Neural cell (in vitro differentiated cells): Measurements from ENCODE around the gene CLDND1. TPM values are rescaled to one million over a fixed set of nuclear protein-coding genes. Genes with fewer than 3 reads are reported as not detected.

Experiments used
- H2AFZ ChIP-seq: fragments of 200-600, 300-800 bp; sonication (generic), shearing (Covaris generic); 2 replicates; pipeline ENCODE4 v1.6.0; 2014; ENCODE audit warnings: low read depth, mild to moderate bottlenecking, antibody characterized with exemption, low read length, moderate library complexity
- H3F3A ChIP-seq: fragments of 200-600 bp; shearing (Covaris generic); 2 replicates; pipeline ENCODE4 v1.6.1; 2016; ENCODE audit warnings: mild to moderate bottlenecking, moderate library complexity, mixed read lengths, antibody characterized with exemption, low read length; ENCODE audit not compliant: insufficient read depth, poor library complexity, severe bottlenecking
- H3K27ac ChIP-seq: fragments of 200-600, 300-800 bp; sonication (generic), shearing (Covaris generic); 2 replicates; pipeline ENCODE4 v1.5.1; 2014; ENCODE audit warnings: mild to moderate bottlenecking, low read length, moderate library complexity
- H3K27me3 ChIP-seq: fragments of 300-800, 200-600 bp; sonication (generic), shearing (Covaris generic); 2 replicates; pipeline ENCODE4 v1.6.0; 2014; ENCODE audit warnings: mild to moderate bottlenecking, low read depth, low read length, moderate library complexity; ENCODE audit not compliant: insufficient read depth
- H3K36me3 ChIP-seq: fragments of 300-800, 200-600 bp; sonication (generic), shearing (Covaris generic); 2 replicates; pipeline ENCODE4 v1.5.1; 2014; ENCODE audit warnings: mild to moderate bottlenecking, antibody characterized with exemption, low read length, moderate library complexity; ENCODE audit not compliant: insufficient read depth
- H3K4me2 ChIP-seq: fragments of 300-800, 200-600 bp; sonication (generic), shearing (Covaris generic); 2 replicates; pipeline ENCODE4 v1.6.0; 2014; ENCODE audit warnings: mild to moderate bottlenecking, low read length
- H3K4me3 ChIP-seq: fragments of 300-800, 200-600 bp; sonication (generic), shearing (Covaris generic); 2 replicates; pipeline ENCODE4 v1.5.1; 2014; ENCODE audit warnings: mild to moderate bottlenecking, low read length, moderate library complexity
- H3K79me2 ChIP-seq: fragments of 200-600 bp; shearing (Covaris generic); replicated peaks from 2 replicates; pipeline ENCODE4 v1.6.0; 2014; ENCODE audit warnings: mild to moderate bottlenecking, low read length, moderate library complexity; ENCODE audit not compliant: insufficient read depth
- H3K9ac ChIP-seq: fragments of 300-800, 200-600 bp; sonication (generic), shearing (Covaris generic); 2 replicates; pipeline ENCODE4 v1.6.1; 2016; ENCODE audit warnings: mild to moderate bottlenecking, low read length, mixed read lengths
- H3K9me2 ChIP-seq: fragments of 200-600 bp; shearing (Covaris generic); 2 replicates; pipeline ENCODE4 v1.6.1; 2016; ENCODE audit warnings: mild to moderate bottlenecking, low read length, mixed read lengths; ENCODE audit not compliant: insufficient read depth
- H3K9me3 ChIP-seq: fragments of 200-600, 300-800 bp; sonication (generic), shearing (Covaris generic); 2 replicates; pipeline ENCODE4 v1.6.1; 2016; ENCODE audit warnings: mild to moderate bottlenecking, mixed run types, low read length, moderate library complexity, mixed read lengths
- H4K20me1 ChIP-seq: fragments of 200-600 bp; shearing (Covaris generic); 2 replicates; pipeline ENCODE4 v1.6.1; 2016; ENCODE audit warnings: mild to moderate bottlenecking, mixed run types; ENCODE audit not compliant: insufficient read depth
- CTCF ChIP-seq: fragments of 450-650 bp; IDR thresholded peaks from 2 replicates; pipeline ENCODE4 v1.5.1; 2014; ENCODE audit warnings: antibody characterized with exemption, mild to moderate bottlenecking, moderate library complexity; ENCODE audit not compliant: poor library complexity, severe bottlenecking
- EP300 ChIP-seq: fragments of 450-650 bp; conservative IDR thresholded peaks from 2 replicates; pipeline ENCODE4 v1.6.1; 2014; ENCODE audit warnings: antibody characterized with exemption, mild to moderate bottlenecking, moderate library complexity; ENCODE audit not compliant: poor library complexity, severe bottlenecking
- EZH2 ChIP-seq: fragments of 200-600, 300-800 bp; shearing (Covaris generic), sonication (generic); IDR thresholded peaks from 2 replicates; pipeline ENCODE4 v1.6.1; 2014; ENCODE audit warnings: antibody characterized with exemption, low read length, borderline replicate concordance, mild to moderate bottlenecking; ENCODE audit not compliant: insufficient read depth, poor library complexity, severe bottlenecking
- MXI1 ChIP-seq: fragments of 450-650 bp; conservative IDR thresholded peaks from 2 replicates; pipeline ENCODE4 v1.6.1; 2014; ENCODE audit warnings: antibody characterized with exemption, mild to moderate bottlenecking; ENCODE audit not compliant: poor library complexity, severe bottlenecking
- POLR2AphosphoS5 ChIP-seq: IDR thresholded peaks from 2 replicates; pipeline ENCODE4 v1.6.1; 2012
- RAD21 ChIP-seq: fragments of 450-650 bp; conservative IDR thresholded peaks from 2 replicates; pipeline ENCODE4 v1.6.1; 2014; ENCODE audit warnings: antibody characterized with exemption, mild to moderate bottlenecking, moderate library complexity
- REST ChIP-seq: IDR thresholded peaks from 2 replicates; pipeline ENCODE4 v1.6.1; 2012; ENCODE audit warnings: borderline replicate concordance
- SMC3 ChIP-seq: fragments of 450-650 bp; conservative IDR thresholded peaks from 2 replicates; pipeline ENCODE4 v1.6.1; 2014; ENCODE audit warnings: antibody characterized with exemption, mild to moderate bottlenecking, moderate library complexity; ENCODE audit not compliant: poor library complexity
- TAF1 ChIP-seq: IDR thresholded peaks from 2 replicates; pipeline ENCODE4 v1.6.1; 2012; ENCODE audit warnings: low read depth
- polyA plus RNA-seq: library from polyadenylated mRNA; depleted of rRNA; stranded (reverse); fragments of >200 nt; gene quantifications from 2 replicates; pipeline ENCODE4 v1.2.3, GENCODE V29; 2014

The CLDND1 gene
- polyA plus RNA-seq, 1 donor from 2014 or later: 162 TPM

GRCh38 chr3:98548544-98548943, 25.8 kb upstream of the CLDND1 start:
- no peaks in the 10 kb centered on the region for H3F3A ChIP-seq
- TF ChIP-seq EP300: no peak
- TF ChIP-seq EZH2: no peak
- TF ChIP-seq MXI1: no peak
- TF ChIP-seq CTCF: no peak
- TF ChIP-seq POLR2AphosphoS5: no peak
- TF ChIP-seq SMC3: no peak
- no peak for TF ChIP-seq REST
- TF ChIP-seq TAF1: no peak
- TF ChIP-seq RAD21: no peak
- no peaks in the 10 kb centered on the region for H4K20me1 ChIP-seq
- no peaks in the 10 kb centered on the region for H3K36me3 ChIP-seq
- H3K9ac ChIP-seq: no peak overlapping the region
- H2AFZ ChIP-seq: no peak overlapping the region
- H3K27ac ChIP-seq: no peak overlapping the region
- H3K9me2 ChIP-seq: no peaks in the 10 kb centered on the region
- no peaks in the 10 kb centered on the region for H3K79me2 ChIP-seq
- H3K9me3 ChIP-seq: no peaks in the 10 kb centered on the region
- no peak overlapping the region for H3K4me2 ChIP-seq
- no peak overlapping the region for H3K4me3 ChIP-seq
- no peaks in the 10 kb centered on the region for H3K27me3 ChIP-seq

GRCh38 chr3:98545940-98546339, 23.2 kb upstream of the CLDND1 start:
- H3F3A ChIP-seq: no peaks in the 10 kb centered on the region
- H3K9ac ChIP-seq: no peak overlapping the region
- TF ChIP-seq MXI1 (no peak), TAF1 (no peak), CTCF (no peak), POLR2AphosphoS5 (no peak), SMC3 (no peak), RAD21 (no peak), EZH2 (no peak), REST (no peak), EP300 (no peak)
- H3K4me2 ChIP-seq: no peak overlapping the region
- no peaks in the 10 kb centered on the region for H3K36me3 ChIP-seq
- no peaks in the 10 kb centered on the region for H3K27me3 ChIP-seq
- no peaks in the 10 kb centered on the region for H3K9me2 ChIP-seq
- no peaks in the 10 kb centered on the region for H3K79me2 ChIP-seq
- no peaks in the 10 kb centered on the region for H4K20me1 ChIP-seq
- no peak overlapping the region for H3K27ac ChIP-seq
- no peak overlapping the region for H2AFZ ChIP-seq
- no peak overlapping the region for H3K4me3 ChIP-seq
- H3K9me3 ChIP-seq: no peaks in the 10 kb centered on the region
